Retinal pigment epithelial cell (primary cell): ENCODE results near the gene IDH3A.
A peak's percentile ranks its signal among the peaks of the same experiment; 100 is the strongest.

Experiments
- DNase-seq: peaks from one replicate; pipeline ENCODE4 v3.0.0-alpha.2; 2010; ENCODE audit warnings: low read depth
- H3K4me3 ChIP-seq: 2 replicates; pipeline ENCODE4 v1.5.1; 2011; ENCODE audit warnings: mild to moderate bottlenecking, low read length, control low read depth, moderate library complexity
- CTCF ChIP-seq: conservative IDR thresholded peaks from 2 replicates; pipeline ENCODE4 v1.5.1; 2011; ENCODE audit warnings: low read depth, low read length, control low read depth, inconsistent platforms

Gene IDH3A

GRCh38 chr15:78149068-78149804 lies at the start of gene IDH3A:
IDH3A (plus strand) TSS chr15:78149362; CDS start chr15:78149404, 42 bp downstream.
- H3K4me3 ChIP-seq = peak within 1 kb of the TSS; percentile 80
- no peak for TF ChIP-seq CTCF
- peak; percentile 70 for DNase-seq

GRCh38 chr15:78100886-78101285 lies 48.3 kb upstream of the IDH3A start:
- DNase-seq = no peak
- no peak for TF ChIP-seq CTCF
- no peak overlapping the region for H3K4me3 ChIP-seq

GRCh38 chr15:78101423-78102105 lies 47.6 kb upstream of the IDH3A start:
- DNase-seq = no peak
- no peak overlapping the region for H3K4me3 ChIP-seq
- no peak for TF ChIP-seq CTCF

- no peak for TF ChIP-seq CTCF
- no peak for DNase-seq
- no peak overlapping the region for H3K4me3 ChIP-seq
Observed at GRCh38 chr15:78102211-78102610, 47.0 kb upstream of the IDH3A start.

- TF ChIP-seq CTCF = no peak
- no peak for DNase-seq
- H3K4me3 ChIP-seq = no peak overlapping the region
Observed at GRCh38 chr15:78102741-78103140, 46.4 kb upstream of the IDH3A start.

- no peak for DNase-seq
- no peak overlapping the region for H3K4me3 ChIP-seq
Observed at GRCh38 chr15:78103406-78104118, 45.6 kb upstream of the IDH3A start.

More at GRCh38 chr15:78103406-78104118, 45.6 kb upstream of the IDH3A start:
- TF ChIP-seq CTCF = no peak
